Myocyte (in vitro differentiated cells): Measurements from ENCODE around the gene POM121L2. TPM values are rescaled to one million over a fixed set of nuclear protein-coding genes. Genes with fewer than 3 reads are reported as not detected.
"Not testable (repeated sequence)": the region's sequence is repeated elsewhere in the genome, so short reads cannot be mapped to it uniquely, and the experiment has no call there.

ENCODE experiments used
- DNase-seq: peaks from one replicate; pipeline ENCODE4 v3.0.0-alpha.2; 2012; ENCODE audit warnings: low read depth
- total RNA-seq: library from RNA; depleted of rRNA; stranded (reverse); fragments of >200 nt; gene quantifications from 2 replicates; pipeline ENCODE4 v1.2.3, GENCODE V29; 2014

The POM121L2 gene
- total RNA-seq, 1 donor from 2014 or later = not detected

DNA sequence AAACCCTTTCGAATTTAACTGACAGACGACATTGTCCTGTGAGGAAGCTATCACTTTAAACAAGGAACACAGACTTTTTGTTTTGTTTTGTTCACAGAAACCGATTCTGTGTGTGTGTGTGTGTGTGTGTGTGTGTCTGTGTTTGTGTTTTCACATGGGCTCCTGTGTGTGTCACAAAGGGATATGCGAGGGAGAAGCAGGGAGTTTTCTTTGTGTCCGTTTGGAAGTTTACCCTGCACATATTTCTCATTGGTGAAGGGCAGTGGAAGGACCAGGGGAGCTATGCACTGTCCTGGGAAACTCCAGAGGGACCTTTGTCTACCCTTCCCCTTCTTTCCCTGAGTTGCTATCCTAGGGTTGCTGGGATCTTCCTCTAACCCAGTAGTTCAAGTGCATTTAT lies 17.7 kb downstream of the POM121L2 start:
- DNase-seq = no peak

DNA sequence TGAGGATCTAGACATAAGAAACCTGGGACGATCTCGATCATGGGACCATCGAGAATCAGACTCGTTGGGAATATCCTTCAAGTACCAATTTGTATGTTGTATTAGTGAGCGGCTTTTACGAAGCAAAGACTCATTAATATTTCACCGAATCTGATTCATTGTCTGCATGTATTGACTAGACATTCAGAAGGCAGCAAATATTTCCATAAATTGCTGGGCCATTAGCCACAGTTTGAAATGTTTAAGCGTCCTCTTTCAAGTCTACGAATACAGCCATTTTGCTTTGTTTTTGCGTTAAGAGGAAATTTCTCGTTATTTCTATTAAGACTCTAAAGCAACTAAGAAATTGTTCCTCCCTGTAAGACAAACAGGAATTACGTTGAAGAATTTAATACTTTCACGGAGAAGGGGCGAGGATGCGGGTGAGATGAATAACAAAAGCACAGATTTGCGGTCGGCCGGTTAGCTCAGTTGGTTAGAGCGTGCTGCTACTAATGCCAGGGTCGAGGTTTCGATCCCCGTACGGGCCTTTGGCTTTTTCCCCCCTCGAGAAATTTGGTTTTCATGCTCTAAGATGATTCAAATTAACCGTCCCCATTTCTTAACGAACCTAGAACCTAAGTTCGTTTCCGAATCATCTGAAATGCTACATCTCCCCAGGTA lies 18.5 kb downstream of the POM121L2 start:
- peak; percentile 43 for DNase-seq

GRCh38 chr6:27290850-27291208 lies 21.2 kb downstream of the POM121L2 start:
- DNase-seq = no peak

GRCh38 chr6:27290065-27290849 lies 21.8 kb downstream of the POM121L2 start:
- no peak for DNase-seq

DNA sequence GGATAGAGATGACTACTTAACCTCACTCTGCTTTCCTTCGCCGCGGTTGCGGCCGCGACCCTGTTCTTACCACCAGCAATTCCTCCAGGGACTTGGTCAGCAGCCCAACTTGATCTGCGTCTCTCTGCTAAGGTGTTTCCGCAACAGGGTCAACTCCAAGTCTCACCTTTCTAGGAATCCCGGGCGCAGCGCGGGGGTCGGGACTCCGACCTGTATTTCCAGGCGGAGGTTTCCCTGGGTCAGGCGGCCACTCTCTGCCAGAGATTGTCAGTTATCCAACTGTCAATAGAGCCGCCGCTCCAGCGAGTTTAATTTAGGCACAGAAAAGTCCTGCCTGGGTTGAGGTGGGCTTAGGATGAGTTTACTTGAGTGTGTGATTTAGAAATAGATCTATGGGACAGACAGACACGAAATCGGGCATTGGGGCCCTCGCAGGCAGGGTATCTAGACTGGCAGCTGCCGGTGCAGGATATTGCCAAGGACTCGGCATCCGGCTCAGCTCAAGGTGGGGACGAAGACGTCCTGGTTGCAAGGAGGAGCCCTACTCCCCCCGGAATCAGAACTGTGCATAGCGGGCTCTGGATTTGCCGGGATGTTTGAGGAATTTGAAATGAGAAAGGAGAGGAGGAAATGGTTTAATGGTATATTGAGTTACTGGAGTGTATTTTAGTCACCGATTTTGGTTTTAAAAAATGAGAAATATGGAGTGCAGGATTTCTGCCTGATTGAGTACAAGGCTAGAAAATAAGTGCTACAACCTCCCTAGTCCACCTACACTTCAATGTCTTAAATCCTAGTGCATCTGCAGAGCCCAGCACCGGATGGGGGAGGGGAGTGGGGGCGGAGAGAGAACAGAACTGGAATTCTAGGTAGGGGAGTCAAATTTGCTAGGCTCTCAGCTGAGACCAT lies 23.7 kb downstream of the POM121L2 start:
- DNase-seq = no peak

- DNase-seq = no peak
Measured at GRCh38 chr6:27287751-27288135, 24.3 kb downstream of the POM121L2 start.

- no peak for DNase-seq
Measured at GRCh38 chr6:27286141-27286540, 25.9 kb downstream of the POM121L2 start.

- no peak for DNase-seq
Measured at GRCh38 chr6:27283279-27283678, 28.8 kb downstream of the POM121L2 start.

DNA sequence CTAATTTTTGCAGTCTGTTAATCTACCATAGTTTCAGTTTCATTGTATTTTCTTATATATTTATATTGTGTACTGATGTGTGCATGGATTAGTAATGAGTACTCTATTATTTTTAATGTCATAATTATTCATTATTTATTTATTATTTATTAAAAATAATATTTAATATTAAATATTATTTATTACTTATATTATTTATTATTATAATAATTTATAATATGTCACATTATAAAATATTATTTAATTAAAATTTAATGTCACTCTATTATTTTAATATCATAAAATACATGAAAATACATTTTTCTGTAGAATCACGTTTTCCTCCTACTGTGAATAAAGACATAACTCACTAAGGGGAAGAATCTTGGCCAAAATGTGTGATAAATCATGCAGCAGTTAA lies 30.5 kb downstream of the POM121L2 start:
- no peak for DNase-seq

GRCh38 chr6:27281105-27281539 lies 31.0 kb downstream of the POM121L2 start:
- no peak for DNase-seq

- no peak for DNase-seq
Measured at GRCh38 chr6:27280540-27281000, 31.5 kb downstream of the POM121L2 start.

- peak; percentile 42 for DNase-seq
Measured at GRCh38 chr6:27280064-27280539, 32.0 kb downstream of the POM121L2 start.

- DNase-seq = no peak
Measured at GRCh38 chr6:27279513-27280063, 32.5 kb downstream of the POM121L2 start.

- DNase-seq = no peak
Measured at GRCh38 chr6:27275025-27275956, 36.8 kb downstream of the POM121L2 start.

- DNase-seq = no peak
Measured at GRCh38 chr6:27273783-27274182, 38.3 kb downstream of the POM121L2 start.

- no peak for DNase-seq
Measured at GRCh38 chr6:27268803-27269202, 43.3 kb downstream of the POM121L2 start.

- DNase-seq = no peak
Measured at GRCh38 chr6:27267857-27268434, 44.1 kb downstream of the POM121L2 start.

GRCh38 chr6:27267003-27267402 lies 45.1 kb downstream of the POM121L2 start:
- not testable (repeated sequence) for DNase-seq

DNA sequence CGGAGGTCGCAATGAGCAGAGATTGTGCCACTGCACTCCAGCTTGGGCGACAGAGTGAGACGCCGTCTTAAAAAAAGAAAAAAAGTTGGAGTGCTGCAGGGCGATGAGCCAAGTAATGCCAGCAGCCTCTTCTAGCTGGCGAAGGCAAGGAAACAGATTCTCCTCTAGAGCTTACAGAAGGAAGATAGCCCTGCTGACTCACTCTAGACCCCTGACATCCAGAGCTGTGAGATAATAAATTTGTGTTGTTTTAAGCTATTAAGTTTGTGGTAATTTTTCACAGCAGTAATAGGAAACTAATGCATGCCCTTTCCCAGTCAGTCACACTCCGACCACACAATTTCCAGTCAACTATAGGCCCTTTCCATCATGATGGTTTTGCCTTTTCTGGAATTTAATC lies 48.2 kb downstream of the POM121L2 start:
- DNase-seq = no peak
